HCT116 (cell line): ENCODE results near the gene KCNAB2. TPM values are rescaled to one million over a fixed set of nuclear protein-coding genes. Genes with fewer than 3 reads are reported as not detected.

ENCODE experiments used
- ATAC-seq: fragments of 200-7000 bp; cut with Tn5 transposase; 2 replicates; pipeline ENCODE4 v1.9.1; 2020; ENCODE audit warnings: mild to moderate bottlenecking, moderate library complexity
- BruUV-seq: library from RNA; stranded (reverse); fragments of 400-500 nt; replicated peaks from 2 replicates; lab custom pipeline; 2021; lab: Mats Ljungman, UMichigan
- CTCF ChIA-PET: fragments of 300-600 bp; sonication (Branson Sonifier 250); formaldehyde crosslinking; loops from one replicate; lab custom pipeline; 2021; ENCODE audit warnings: antibody characterized with exemption; lab: Charles Lee
- POLR2A ChIA-PET: fragments of 300-600, 350-600 bp; sonication (Branson Sonifier 250); formaldehyde crosslinking; loops from one replicate; lab custom pipeline; 2021; ENCODE audit warnings: antibody characterized with exemption; lab: Charles Lee
- RAD21 ChIA-PET, 2 experiments: fragments of 300-600 bp; sonication (Branson Sonifier 250); formaldehyde crosslinking; loops; one replicate each; lab custom pipeline; 2023; ENCODE audit warnings: low total read pairs in 2 of 2; ENCODE audit not compliant: uncharacterized antibody in 2 of 2, unreplicated experiment in 2 of 2, low non-redundant PET in 1 of 2; lab: Charles Lee
- DNase-seq: peaks from one replicate; pipeline ENCODE4 v3.0.0-alpha.2; 2010; ENCODE audit warnings: low read depth, low spot score
- H2AFZ ChIP-seq: fragments of 200-600 bp; shearing (Covaris generic), sonication (generic); 2 replicates; pipeline ENCODE4 v1.6.1; 2017; ENCODE audit warnings: low read depth, mixed run types, mixed read lengths, antibody characterized with exemption, low read length; ENCODE audit not compliant: poor library complexity, severe bottlenecking
- H3K27ac ChIP-seq: 2 replicates; pipeline ENCODE4 v1.5.1; 2012; ENCODE audit warnings: low read depth, low read length
- H3K27me3 ChIP-seq: fragments of 200-600 bp; sonication (generic); 2 replicates; pipeline ENCODE4 v1.6.1; 2016; ENCODE audit warnings: mixed run types, low read length, mixed read lengths; ENCODE audit not compliant: insufficient read depth
- H3K36me3 ChIP-seq, 2 experiments: fragments of 200-500 bp in 1 of 2; fragments of 200-600 bp in 1 of 2; sonication (Bioruptor generic) in 1 of 2; sonication (generic) in 1 of 2; 2 replicates each; pipeline versions ENCODE4 v1.5.1 to v1.6.1; 2014 to 2016; ENCODE audit warnings: low read length in 2 of 2, inconsistent platforms in 1 of 2, mixed read lengths in 1 of 2, mixed run types in 1 of 2; ENCODE audit not compliant: insufficient read depth in 2 of 2, control insufficient read depth in 1 of 2
- H3K4me1 ChIP-seq, 2 experiments: fragments of 200-600 bp in 1 of 2; sonication (generic) in 1 of 2; 2 replicates each; pipeline versions ENCODE4 v1.5.1 to v1.6.1; 2012 to 2017; ENCODE audit warnings: low read length in 2 of 2, inconsistent platforms in 1 of 2, mild to moderate bottlenecking in 1 of 2, mixed read lengths in 1 of 2, mixed run types in 1 of 2, moderate library complexity in 1 of 2; ENCODE audit not compliant: insufficient read depth in 2 of 2, control insufficient read depth in 1 of 2
- H3K4me2 ChIP-seq: fragments of 200-600 bp; sonication (generic); 2 replicates; pipeline ENCODE4 v1.6.1; 2017; ENCODE audit warnings: mixed run types, low read length, mixed read lengths
- H3K4me3 ChIP-seq, 2 experiments: fragments of 200-600 bp in 1 of 2; sonication (generic) in 1 of 2; replicated peaks in 1 of 2; 2 replicates each; pipeline ENCODE4 v1.5.1; 2011 to 2016; ENCODE audit warnings: low read length in 2 of 2, control low read depth in 1 of 2, low read depth in 1 of 2, mild to moderate bottlenecking in 1 of 2, mixed read lengths in 1 of 2, mixed run types in 1 of 2
- H3K79me2 ChIP-seq: fragments of 200-600 bp; sonication (generic); 2 replicates; pipeline ENCODE4 v1.6.1; 2017; ENCODE audit warnings: mild to moderate bottlenecking, mixed run types, low read length, moderate library complexity, mixed read lengths; ENCODE audit not compliant: insufficient read depth
- H3K9ac ChIP-seq: fragments of 200-600 bp; sonication (generic); 2 replicates; pipeline ENCODE4 v1.6.1; 2016; ENCODE audit warnings: low read length, mixed read lengths
- H3K9me2 ChIP-seq: fragments of 200-600 bp; sonication (generic), shearing (Covaris generic); 2 replicates; pipeline ENCODE4 v1.6.1; 2017; ENCODE audit warnings: mixed run types, mild to moderate bottlenecking, moderate library complexity; ENCODE audit not compliant: insufficient read depth
- H3K9me3 ChIP-seq, 2 experiments: fragments of 200-500 bp in 1 of 2; fragments of 200-600 bp in 1 of 2; sonication (Bioruptor generic) in 1 of 2; sonication (generic) in 1 of 2; 2 replicates each; pipeline ENCODE4 v1.6.1; 2014 to 2017; ENCODE audit warnings: low read length in 2 of 2, mixed read lengths in 2 of 2, inconsistent platforms in 1 of 2, low read depth in 1 of 2, mild to moderate bottlenecking in 1 of 2, mixed run types in 1 of 2, moderate library complexity in 1 of 2; ENCODE audit not compliant: control insufficient read depth in 1 of 2, insufficient read depth in 1 of 2
- H4K20me1 ChIP-seq: fragments of 200-600 bp; sonication (generic), shearing (Covaris generic); 2 replicates; pipeline ENCODE4 v1.6.1; 2017; ENCODE audit warnings: mixed run types, mild to moderate bottlenecking, moderate library complexity; ENCODE audit not compliant: insufficient read depth
- ATF3 ChIP-seq: IDR thresholded peaks from 2 replicates; pipeline ENCODE4 v1.6.1; 2012
- CBX3 ChIP-seq: IDR thresholded peaks from 2 replicates; pipeline ENCODE4 v1.6.1; 2012; ENCODE audit warnings: low read depth
- EGR1 ChIP-seq: IDR thresholded peaks from 2 replicates; pipeline ENCODE4 v1.6.1; 2012; ENCODE audit warnings: low read depth
- ELF1 ChIP-seq: IDR thresholded peaks from 2 replicates; pipeline ENCODE4 v1.6.1; 2012; ENCODE audit warnings: low read depth, borderline replicate concordance
- EZH2 ChIP-seq: fragments of 200-600 bp; sonication (generic); IDR thresholded peaks from 2 replicates; pipeline ENCODE4 v1.6.1; 2017; ENCODE audit warnings: antibody characterized with exemption, mixed run types
- EZH2phosphoT487 ChIP-seq: fragments of 200-600 bp; IDR thresholded peaks from 2 replicates; pipeline ENCODE4 v1.6.1; 2018; ENCODE audit warnings: antibody characterized with exemption, borderline replicate concordance
- FOSL1 ChIP-seq: IDR thresholded peaks from 2 replicates; pipeline ENCODE4 v1.6.1; 2012; ENCODE audit warnings: low read depth
- JUND ChIP-seq: IDR thresholded peaks from 2 replicates; pipeline ENCODE4 v1.6.1; 2012
- POLR2A ChIP-seq: IDR thresholded peaks from 2 replicates; pipeline ENCODE4 v1.7.0; 2011; ENCODE audit warnings: borderline replicate concordance; ENCODE audit not compliant: insufficient read depth, insufficient read length; ENCODE audit errors: extremely low read depth
- POLR2AphosphoS5 ChIP-seq: IDR thresholded peaks from 2 replicates; pipeline ENCODE4 v1.6.1; 2011; ENCODE audit warnings: mild to moderate bottlenecking, low read depth, low read length, moderate library complexity
- RAD21 ChIP-seq: IDR thresholded peaks from 2 replicates; pipeline ENCODE4 v1.6.1; 2012; ENCODE audit warnings: low read depth, mild to moderate bottlenecking
- REST ChIP-seq: IDR thresholded peaks from 2 replicates; pipeline ENCODE4 v1.6.1; 2012; ENCODE audit warnings: low read depth
- SIN3A ChIP-seq: IDR thresholded peaks from 2 replicates; pipeline ENCODE4 v1.6.1; 2012; ENCODE audit warnings: low read depth
- SP1 ChIP-seq: IDR thresholded peaks from 2 replicates; pipeline ENCODE4 v1.6.1; 2012; ENCODE audit warnings: low read depth
- SRF ChIP-seq: IDR thresholded peaks from 2 replicates; pipeline ENCODE4 v1.6.1; 2012; ENCODE audit warnings: low read depth
- TCF7L2 ChIP-seq: IDR thresholded peaks from 2 replicates; pipeline ENCODE4 v1.7.0; 2011; ENCODE audit warnings: borderline replicate concordance, inconsistent platforms; ENCODE audit not compliant: insufficient read depth, insufficient read length; ENCODE audit errors: extremely low read depth
- YY1 ChIP-seq: IDR thresholded peaks from 2 replicates; pipeline ENCODE4 v1.6.1; 2011; ENCODE audit warnings: low read length, low read depth, moderate library complexity, mild to moderate bottlenecking; ENCODE audit not compliant: insufficient replicate concordance; ENCODE audit errors: extremely low read depth
- ZBTB33 ChIP-seq: IDR thresholded peaks from 2 replicates; pipeline ENCODE4 v1.6.1; 2011; ENCODE audit warnings: mild to moderate bottlenecking, low read length, moderate library complexity; ENCODE audit not compliant: insufficient replicate concordance; ENCODE audit errors: extremely low read depth
- ZFX ChIP-seq: fragments of 450-650 bp; IDR thresholded peaks from 2 replicates; pipeline ENCODE4 v1.6.1; 2017
- ZNF274 ChIP-seq: fragments of 200-500 bp; sonication (Bioruptor generic); IDR thresholded peaks from 2 replicates; pipeline ENCODE4 v1.6.1; 2014; ENCODE audit warnings: mild to moderate bottlenecking, low read depth, low read length, inconsistent platforms
- intact Hi-C: fragments of 100-400 bp; cut with micrococcal nuclease; formaldehyde crosslinking; loops from 2 replicates; pipeline ENCODE4 v1.10.0; 2022
- total RNA-seq: library from RNA; stranded (reverse); gene quantifications from one replicate; pipeline ENCODE4 v1.2.1, GENCODE V29; 2021; ENCODE audit not compliant: unreplicated experiment

Gene KCNAB2
- total RNA-seq, 1 experiment from 2014 or later: 18.1 TPM

GRCh38 chr1:6011161-6011945 lies 34.3 kb upstream of the KCNAB2 start:
- DNase-seq (no peak), ATAC-seq (no peak)
- H4K20me1 ChIP-seq: no peaks in the 10 kb centered on the region
- no peaks in the 10 kb centered on the region for H3K36me3 ChIP-seq
- no peaks in the 10 kb centered on the region for H3K9me3 ChIP-seq
- H2AFZ ChIP-seq: no peak overlapping the region
- BruUV-seq: no TSS peak
- ChIA-PET RAD21 (no interaction called here), CTCF (no interaction called here), POLR2A (no interaction called here)
- no peaks in the 10 kb centered on the region for H3K27me3 ChIP-seq
- TF ChIP-seq SP1 (no peak), EZH2 (no peak), POLR2AphosphoS5 (no peak), YY1 (no peak), EZH2phosphoT487 (no peak), SRF (no peak), TCF7L2 (no peak), ATF3 (no peak), ZBTB33 (no peak), POLR2A (no peak), ZFX (no peak), ZNF274 (no peak), ELF1 (no peak), JUND (no peak), REST (no peak), EGR1 (no peak), CBX3 (no peak), FOSL1 (no peak), SIN3A (no peak), RAD21 (no peak)
- H3K79me2 ChIP-seq: no peaks in the 10 kb centered on the region
- H3K4me3 ChIP-seq: no peak overlapping the region
- H3K4me1 ChIP-seq: peaks cover 0 to 8% of the 10 kb centered on the region in 2 experiments; a peak in 2 of 4 replicates
- H3K27ac ChIP-seq: no peak overlapping the region
- no peak overlapping the region for H3K9ac ChIP-seq
- H3K4me2 ChIP-seq: no peak overlapping the region
- intact Hi-C loops: no loop called here
- H3K9me2 ChIP-seq: no peaks in the 10 kb centered on the region
